Measurements from ENCODE around the gene DCDC2C. TPM values are rescaled to one million over a fixed set of nuclear protein-coding genes. Genes with fewer than 3 reads are reported as not detected.

DCDC2C gene
- polyA plus RNA-seq, 1 donor from 2014 or later, result not detected

- Histone ChIP-seq H3K4me2 (ENCODE audit: low read length) (no peak overlapping the region), H3K79me2 (replicated peaks; ENCODE audit: insufficient read depth, low read length) (no peaks in the 10 kb centered on the region), H3K36me3 (ENCODE audit: insufficient read depth, low read length) (no peaks in the 10 kb centered on the region), H3K9me2 (ENCODE audit: insufficient read depth, low read length) (no peaks in the 10 kb centered on the region), H2AFZ (ENCODE audit: low read depth, low read length) (no peak overlapping the region), H3K27ac (ENCODE audit: low read length) (no peak overlapping the region), H3K9me3 (ENCODE audit: low read length) (peaks cover 3% of the 10 kb centered on the region), H3F3A (ENCODE audit: insufficient read depth, low read length, poor library complexity, severe bottlenecking) (no peaks in the 10 kb centered on the region), H4K20me1 (ENCODE audit: insufficient read depth) (no peaks in the 10 kb centered on the region), H3K27me3 (ENCODE audit: insufficient read depth, low read depth, low read length) (no peaks in the 10 kb centered on the region), H3K9ac (ENCODE audit: low read length) (no peak overlapping the region), H3K4me3 (ENCODE audit: low read length) (no peak overlapping the region)
- TF ChIP-seq SMC3 (conservative IDR thresholded peaks at IDR 0.05; ENCODE audit: poor library complexity) (no peak), RAD21 (conservative IDR thresholded peaks at IDR 0.05) (no peak), REST (IDR thresholded peaks at IDR 0.05; ENCODE audit: borderline replicate concordance) (no peak)
These were observed 161.8 kb downstream of the DCDC2C start for GRCh38 chr2:3864943-3865865.

- no peak overlapping the region for H3K4me2 ChIP-seq (ENCODE audit: low read length)
- peaks cover 3% of the 10 kb centered on the region for H3K9me3 ChIP-seq (ENCODE audit: low read length)
- no peaks in the 10 kb centered on the region for H3K36me3 ChIP-seq (ENCODE audit: insufficient read depth, low read length)
- no peaks in the 10 kb centered on the region for H3F3A ChIP-seq (ENCODE audit: insufficient read depth, low read length, poor library complexity, severe bottlenecking)
- no peak overlapping the region for H3K9ac ChIP-seq (ENCODE audit: low read length)
- no peak for TF ChIP-seq CTCF (IDR thresholded peaks at IDR 0.05; ENCODE audit: poor library complexity, severe bottlenecking)
- TF ChIP-seq EZH2 (IDR thresholded peaks at IDR 0.05; ENCODE audit: borderline replicate concordance, insufficient read depth, low read length, poor library complexity, severe bottlenecking), result no peak
- no peak for TF ChIP-seq POLR2AphosphoS5 (IDR thresholded peaks at IDR 0.05)
- no peak for TF ChIP-seq SMC3 (conservative IDR thresholded peaks at IDR 0.05; ENCODE audit: poor library complexity)
- TF ChIP-seq MXI1 (conservative IDR thresholded peaks at IDR 0.05; ENCODE audit: poor library complexity, severe bottlenecking), result no peak
- no peak for TF ChIP-seq RAD21 (conservative IDR thresholded peaks at IDR 0.05)
- no peak for TF ChIP-seq TAF1 (IDR thresholded peaks at IDR 0.05; ENCODE audit: low read depth)
- no peak for TF ChIP-seq EP300 (conservative IDR thresholded peaks at IDR 0.05; ENCODE audit: poor library complexity, severe bottlenecking)
- TF ChIP-seq REST (IDR thresholded peaks at IDR 0.05; ENCODE audit: borderline replicate concordance), result no peak
- H4K20me1 ChIP-seq (ENCODE audit: insufficient read depth), result no peaks in the 10 kb centered on the region
- no peaks in the 10 kb centered on the region for H3K79me2 ChIP-seq (replicated peaks; ENCODE audit: insufficient read depth, low read length)
- no peak overlapping the region for H2AFZ ChIP-seq (ENCODE audit: low read depth, low read length)
- H3K4me3 ChIP-seq (ENCODE audit: low read length), result no peak overlapping the region
- no peaks in the 10 kb centered on the region for H3K9me2 ChIP-seq (ENCODE audit: insufficient read depth, low read length)
- no peaks in the 10 kb centered on the region for H3K27me3 ChIP-seq (ENCODE audit: insufficient read depth, low read depth, low read length)
- no peak overlapping the region for H3K27ac ChIP-seq (ENCODE audit: low read length)
These were observed 164.1 kb downstream of the DCDC2C start for GRCh38 chr2:3867469-3867868.
